NB4 (cell line): ENCODE results near the gene MAML2.

ENCODE experiments used
- DNase-seq: peaks from one replicate; pipeline ENCODE4 v3.0.0; 2010; ENCODE audit warnings: low read depth
- H3K4me3 ChIP-seq: one replicate; pipeline ENCODE4 v1.5.1; 2011; ENCODE audit warnings: mild to moderate bottlenecking, low read depth, low read length, moderate library complexity
- MYC ChIP-seq: IDR thresholded peaks from 2 replicates; pipeline ENCODE4 v1.6.1; 2011; ENCODE audit warnings: low read depth, low read length
- POLR2A ChIP-seq: IDR thresholded peaks from 2 replicates; pipeline ENCODE4 v1.6.1; 2011; ENCODE audit warnings: mild to moderate bottlenecking; ENCODE audit not compliant: insufficient read length; ENCODE audit errors: extremely low read depth
- TF ChIP-seq, protein P1 (sequence below): IDR thresholded peaks from 2 replicates; pipeline ENCODE4 v1.6.1; 2011; ENCODE audit warnings: low read depth, low read length
- TF ChIP-seq, protein P2 (sequence below): IDR thresholded peaks from one replicate; pipeline ENCODE4 v1.5.1; 2012; ENCODE audit warnings: low read depth, low read length

The MAML2 gene

DNA sequence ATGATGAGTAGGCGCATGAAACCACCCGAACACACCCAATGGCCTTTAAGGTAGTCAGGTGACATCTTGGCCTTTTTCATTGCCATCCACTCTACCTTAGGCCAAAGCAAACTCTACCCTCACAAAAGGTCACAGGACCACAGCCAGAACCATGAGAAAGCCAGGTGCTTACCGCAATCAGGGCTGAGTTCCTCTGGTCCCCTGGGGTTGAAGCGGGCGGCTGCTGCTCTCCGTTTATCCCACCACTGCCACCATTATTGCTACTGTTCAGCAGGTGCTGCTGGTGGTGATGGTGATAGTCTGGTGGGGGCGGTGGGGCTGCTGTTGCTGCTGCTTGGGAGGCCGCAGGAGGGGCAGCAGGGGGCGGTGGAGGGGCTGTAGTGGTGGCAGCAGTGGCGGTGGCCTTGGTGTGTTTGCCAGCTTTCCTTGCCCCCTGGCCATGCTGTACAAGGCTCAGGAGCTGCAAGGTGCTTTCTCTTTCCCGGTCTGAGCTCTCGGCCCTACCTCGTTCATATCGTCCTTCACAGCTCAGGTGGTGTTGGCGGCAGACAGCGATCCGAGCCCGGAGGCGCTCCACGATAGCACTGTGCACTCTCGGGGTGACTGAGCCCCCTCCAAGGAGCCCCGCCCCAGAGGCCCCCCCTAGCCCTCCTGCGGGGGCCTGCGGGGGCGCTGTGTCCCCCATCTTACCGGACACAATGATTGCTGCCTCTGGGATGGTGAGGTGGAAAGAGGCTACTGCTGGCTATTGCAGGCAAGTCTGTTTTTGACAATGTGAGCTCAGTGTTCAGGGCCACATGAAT lies 1.6 kb downstream of the MAML2 start:
- peak; percentile 43 for DNase-seq

DNA sequence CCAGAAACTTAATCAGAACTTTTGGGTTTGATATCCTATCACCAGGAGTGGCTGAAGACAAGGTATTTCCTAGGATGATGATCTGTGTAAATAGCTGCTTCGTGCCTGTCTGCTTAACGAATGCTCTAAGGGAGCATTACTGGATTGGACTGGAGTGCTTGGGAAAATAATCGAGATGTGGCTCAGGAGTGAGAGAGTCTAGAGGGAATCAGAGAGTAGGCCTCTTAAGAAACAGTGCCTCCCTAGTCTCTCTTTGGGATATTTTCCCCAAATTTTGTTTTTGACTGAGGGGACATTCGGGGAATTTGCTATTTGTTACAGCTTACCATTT lies 2.5 kb downstream of the MAML2 start:
- H3K4me3 ChIP-seq, result no peak overlapping the region
- TF ChIP-seq MYC (no peak), POLR2A (no peak)
- TF ChIP-seq, protein P1, sequence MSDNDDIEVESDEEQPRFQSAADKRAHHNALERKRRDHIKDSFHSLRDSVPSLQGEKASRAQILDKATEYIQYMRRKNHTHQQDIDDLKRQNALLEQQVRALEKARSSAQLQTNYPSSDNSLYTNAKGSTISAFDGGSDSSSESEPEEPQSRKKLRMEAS, result no peak
- TF ChIP-seq, protein P2, sequence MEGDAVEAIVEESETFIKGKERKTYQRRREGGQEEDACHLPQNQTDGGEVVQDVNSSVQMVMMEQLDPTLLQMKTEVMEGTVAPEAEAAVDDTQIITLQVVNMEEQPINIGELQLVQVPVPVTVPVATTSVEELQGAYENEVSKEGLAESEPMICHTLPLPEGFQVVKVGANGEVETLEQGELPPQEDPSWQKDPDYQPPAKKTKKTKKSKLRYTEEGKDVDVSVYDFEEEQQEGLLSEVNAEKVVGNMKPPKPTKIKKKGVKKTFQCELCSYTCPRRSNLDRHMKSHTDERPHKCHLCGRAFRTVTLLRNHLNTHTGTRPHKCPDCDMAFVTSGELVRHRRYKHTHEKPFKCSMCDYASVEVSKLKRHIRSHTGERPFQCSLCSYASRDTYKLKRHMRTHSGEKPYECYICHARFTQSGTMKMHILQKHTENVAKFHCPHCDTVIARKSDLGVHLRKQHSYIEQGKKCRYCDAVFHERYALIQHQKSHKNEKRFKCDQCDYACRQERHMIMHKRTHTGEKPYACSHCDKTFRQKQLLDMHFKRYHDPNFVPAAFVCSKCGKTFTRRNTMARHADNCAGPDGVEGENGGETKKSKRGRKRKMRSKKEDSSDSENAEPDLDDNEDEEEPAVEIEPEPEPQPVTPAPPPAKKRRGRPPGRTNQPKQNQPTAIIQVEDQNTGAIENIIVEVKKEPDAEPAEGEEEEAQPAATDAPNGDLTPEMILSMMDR, result no peak
- DNase-seq, result no peak

More for the DNA sequence above, 1.6 kb downstream of the MAML2 start:
- peak overlapping the region; percentile 86 for H3K4me3 ChIP-seq
- TF ChIP-seq, protein P1, result no peak
- TF ChIP-seq MYC, result no peak
- TF ChIP-seq POLR2A, result no peak
- TF ChIP-seq, protein P2, result peak; percentile 17

DNA sequence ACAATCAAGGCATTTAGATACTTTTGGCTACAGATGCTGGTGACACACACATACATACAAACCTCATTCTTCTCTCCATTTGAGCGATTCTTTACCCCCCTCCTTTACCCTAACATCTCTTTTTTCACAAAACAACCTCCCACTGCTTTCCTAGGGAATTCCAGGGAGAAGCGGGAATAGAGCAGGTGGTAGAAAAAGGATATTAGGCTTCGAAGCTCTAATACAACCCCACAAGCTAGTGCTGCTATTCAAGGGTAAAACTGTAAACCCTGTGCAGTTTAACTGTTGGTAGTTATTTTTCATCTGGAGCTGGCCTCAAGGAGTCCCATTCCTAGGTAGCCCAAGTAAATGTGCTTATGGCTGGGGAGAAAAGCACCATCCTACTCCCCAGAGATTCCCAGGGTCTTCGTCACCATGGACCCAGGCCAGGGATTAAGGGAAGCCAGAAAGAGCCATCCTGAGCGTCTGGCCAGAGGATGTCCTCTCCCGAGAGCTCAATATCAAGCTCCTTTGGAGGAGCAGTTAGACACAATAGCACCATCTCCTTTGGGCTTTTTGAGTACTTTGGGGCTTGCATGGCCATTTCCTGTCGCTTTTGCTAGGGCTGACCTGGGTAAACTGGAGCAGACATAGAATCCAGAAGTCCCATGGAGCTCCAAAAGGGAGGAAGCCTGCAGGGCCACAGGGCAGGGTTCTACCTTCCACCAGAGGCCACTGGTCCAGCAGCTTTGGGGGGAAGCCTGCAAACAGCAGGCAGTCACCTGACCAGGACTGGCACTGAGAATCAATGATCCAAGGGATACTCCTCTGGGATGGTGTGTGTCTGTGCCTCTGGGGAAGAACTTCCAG lies 3.1 kb downstream of the MAML2 start:
- TF ChIP-seq, protein P1, result no peak
- TF ChIP-seq, protein P2, result no peak
- TF ChIP-seq POLR2A, result no peak
- no peak for TF ChIP-seq MYC
- H3K4me3 ChIP-seq, result no peak overlapping the region
- no peak for DNase-seq

DNA sequence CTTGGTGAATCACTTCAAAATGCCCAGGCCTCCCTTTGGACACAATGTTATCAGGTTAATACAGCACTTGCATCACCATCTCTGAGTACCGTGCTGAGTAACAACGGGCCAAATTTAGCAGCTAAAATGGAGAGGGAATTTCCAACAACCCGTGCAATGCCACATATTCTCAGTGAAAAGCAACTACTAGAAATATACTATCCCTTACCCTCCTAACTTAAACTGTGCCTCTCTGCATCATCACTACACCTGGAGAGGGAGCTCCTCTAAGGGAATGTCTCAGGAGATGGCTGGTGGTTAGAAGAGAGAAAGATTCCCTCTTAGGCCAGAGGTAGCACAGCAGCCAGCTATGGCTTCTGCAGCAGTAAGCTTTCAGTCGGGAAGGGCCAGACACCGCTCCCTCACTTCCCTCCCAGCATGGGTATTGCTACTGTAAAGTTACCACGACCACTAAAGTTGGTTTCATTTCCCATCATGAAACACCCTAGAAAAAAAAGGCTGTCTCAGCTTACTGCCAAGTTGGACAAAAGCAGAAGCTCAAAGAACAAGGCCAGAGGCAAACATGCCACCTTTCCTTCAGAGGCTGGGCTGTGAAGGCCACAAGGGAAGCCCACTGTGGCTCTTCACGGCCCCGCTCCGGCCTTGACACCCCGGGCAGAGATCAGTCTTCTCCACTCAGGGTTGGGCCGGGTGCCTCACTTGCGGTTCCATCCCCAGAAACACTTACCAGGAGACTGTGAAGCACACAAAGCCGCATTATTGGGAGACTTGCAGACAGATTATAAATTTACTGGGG lies 3.9 kb downstream of the MAML2 start:
- TF ChIP-seq, protein P1, result no peak
- TF ChIP-seq POLR2A, result no peak
- peak; percentile 21; the same call in 1 of the 2 replicates for TF ChIP-seq MYC
- TF ChIP-seq, protein P2, result no peak
- DNase-seq, result peak; percentile 88
- H3K4me3 ChIP-seq, result no peak overlapping the region
